Osteoblast (primary cell): ENCODE measurements around the gene CACNG7. TPM values are rescaled to one million over a fixed set of nuclear protein-coding genes. Genes with fewer than 3 reads are reported as not detected.
"Not testable (repeated sequence)": the region's sequence is repeated elsewhere in the genome, so short reads cannot be mapped to it uniquely, and the experiment has no call there.

Experiments
- DNase-seq: peaks from one replicate; pipeline ENCODE4 v3.0.0; 2011; ENCODE audit warnings: low spot score, mixed read lengths; ENCODE audit not compliant: insufficient read length; ENCODE audit errors: missing footprints
- H2AFZ ChIP-seq: 2 replicates; pipeline ENCODE4 v1.6.0; 2011; ENCODE audit warnings: mild to moderate bottlenecking, low read length
- H3K27ac ChIP-seq: 2 replicates; pipeline ENCODE4 v1.5.1; 2011; ENCODE audit warnings: mild to moderate bottlenecking, low read depth, low read length, moderate library complexity
- H3K27me3 ChIP-seq: 2 replicates; pipeline ENCODE4 v1.6.0; 2012; ENCODE audit warnings: mild to moderate bottlenecking, control low read depth, inconsistent platforms, low read length, moderate library complexity; ENCODE audit not compliant: insufficient read depth
- H3K36me3 ChIP-seq: 2 replicates; pipeline ENCODE4 v1.5.1; 2011; ENCODE audit warnings: mild to moderate bottlenecking, low read length, control low read depth, moderate library complexity; ENCODE audit not compliant: insufficient read depth
- H3K4me1 ChIP-seq: 2 replicates; pipeline ENCODE4 v1.5.1; 2011; ENCODE audit warnings: mild to moderate bottlenecking, low read length, control low read depth, moderate library complexity; ENCODE audit not compliant: insufficient read depth
- H3K4me2 ChIP-seq: 2 replicates; pipeline ENCODE4 v1.6.0; 2011; ENCODE audit warnings: mild to moderate bottlenecking, low read length; ENCODE audit not compliant: insufficient read depth
- H3K4me3 ChIP-seq: fragments of 200-600 bp; sonication (generic); 3 replicates; pipeline ENCODE4 v1.5.1; 2012; ENCODE audit warnings: mild to moderate bottlenecking, low read length, inconsistent platforms; ENCODE audit not compliant: insufficient read depth
- H3K79me2 ChIP-seq: 2 replicates; pipeline ENCODE4 v1.6.0; 2012; ENCODE audit warnings: mild to moderate bottlenecking, low read length, control low read depth, inconsistent platforms; ENCODE audit not compliant: insufficient read depth
- H3K9me3 ChIP-seq: 2 replicates; pipeline ENCODE4 v1.5.1; 2011; ENCODE audit warnings: low read depth, low read length, control low read depth
- H4K20me1 ChIP-seq: 2 replicates; pipeline ENCODE4 v1.6.0; 2012; ENCODE audit warnings: mild to moderate bottlenecking, low read length, control low read depth; ENCODE audit not compliant: insufficient read depth
- CTCF ChIP-seq: IDR thresholded peaks from 2 replicates; pipeline ENCODE4 v1.5.1; 2011; ENCODE audit warnings: mild to moderate bottlenecking, low read depth, low read length, moderate library complexity; ENCODE audit errors: extremely low read depth
- total RNA-seq: library from RNA; depleted of rRNA; stranded (reverse); fragments of >200 nt; gene quantifications from 2 replicates; pipeline ENCODE4 v1.2.3, GENCODE V29; 2012

CACNG7 gene
- total RNA-seq, 1 donor, result not detected

- H3K4me1 ChIP-seq, result peaks cover 15% of the 10 kb centered on the region
- H3K36me3 ChIP-seq, result peaks cover 9% of the 10 kb centered on the region
- no peaks in the 10 kb centered on the region for H3K27me3 ChIP-seq
- H4K20me1 ChIP-seq, result peaks cover 15% of the 10 kb centered on the region
- peak overlapping the region; percentile 88 for H3K27ac ChIP-seq
- peaks cover 29% of the 10 kb centered on the region for H3K79me2 ChIP-seq
- TF ChIP-seq CTCF, result no peak
- H2AFZ ChIP-seq, result peak overlapping the region; percentile 41
- peak overlapping the region; percentile 91 for H3K4me2 ChIP-seq
- peak; percentile 95 for DNase-seq
- H3K9me3 ChIP-seq, result no peaks in the 10 kb centered on the region
- peak overlapping the region; percentile 84 for H3K4me3 ChIP-seq
Observed at GRCh38 chr19:53868091-53868891, 40.8 kb upstream of the CACNG7 start.

GRCh38 chr19:53868892-53869804 lies 39.9 kb upstream of the CACNG7 start:
- H2AFZ ChIP-seq, result no peak overlapping the region
- peak overlapping the region; percentile 88 for H3K27ac ChIP-seq
- H3K9me3 ChIP-seq, result no peaks in the 10 kb centered on the region
- H3K4me1 ChIP-seq, result peaks cover 15% of the 10 kb centered on the region
- TF ChIP-seq CTCF, result no peak
- peaks cover 31% of the 10 kb centered on the region for H3K79me2 ChIP-seq
- H3K4me2 ChIP-seq, result peak overlapping the region; percentile 91
- peaks cover 24% of the 10 kb centered on the region for H4K20me1 ChIP-seq
- H3K4me3 ChIP-seq, result peak overlapping the region; percentile 84
- H3K27me3 ChIP-seq, result no peaks in the 10 kb centered on the region
- H3K36me3 ChIP-seq, result peaks cover 17% of the 10 kb centered on the region
- DNase-seq, result peak; percentile 98

- Histone ChIP-seq H3K4me2 (peak overlapping the region; percentile 91), H4K20me1 (peaks cover 27% of the 10 kb centered on the region), H3K79me2 (peaks cover 32% of the 10 kb centered on the region), H3K4me1 (peaks cover 15% of the 10 kb centered on the region), H3K36me3 (peaks cover 25% of the 10 kb centered on the region), H3K27ac (peak overlapping the region; percentile 88), H3K4me3 (peak overlapping the region; percentile 84)
- not testable (repeated sequence) for H2AFZ ChIP-seq, H3K9me3 ChIP-seq, H3K27me3 ChIP-seq, DNase-seq
Observed at GRCh38 chr19:53869805-53870484, 39.1 kb upstream of the CACNG7 start.

GRCh38 chr19:53870485-53870844 lies 38.6 kb upstream of the CACNG7 start:
- no peak for TF ChIP-seq CTCF
- no peaks in the 10 kb centered on the region for H3K9me3 ChIP-seq
- peaks cover 32% of the 10 kb centered on the region for H3K79me2 ChIP-seq
- H3K4me3 ChIP-seq, result peak overlapping the region; percentile 39
- H2AFZ ChIP-seq, result no peak overlapping the region
- H3K36me3 ChIP-seq, result peaks cover 29% of the 10 kb centered on the region
- peak; percentile 65 for DNase-seq
- no peaks in the 10 kb centered on the region for H3K27me3 ChIP-seq
- H3K27ac ChIP-seq, result peak overlapping the region; percentile 28
- H4K20me1 ChIP-seq, result peaks cover 27% of the 10 kb centered on the region
- peak overlapping the region; percentile 43 for H3K4me2 ChIP-seq
- H3K4me1 ChIP-seq, result peaks cover 15% of the 10 kb centered on the region
